Neural crest cell (in vitro differentiated cells): ENCODE data around the gene PTPRG. TPM values are rescaled to one million over a fixed set of nuclear protein-coding genes. Genes with fewer than 3 reads are reported as not detected.

Experiments
- DNase-seq: peaks from one replicate; pipeline ENCODE4 v3.0.0; 2021; ENCODE audit warnings: low read depth, mixed read lengths, low spot score
- H3K27ac Mint-ChIP-seq: one replicate; pipeline ENCODE4 v1.8.0; 2021; ENCODE audit warnings: mild to moderate bottlenecking, mixed read lengths; ENCODE audit not compliant: unreplicated experiment
- H3K27me3 Mint-ChIP-seq: 2 replicates; pipeline ENCODE4 v1.8.0; 2021; ENCODE audit warnings: low read depth, mild to moderate bottlenecking, mixed read lengths
- H3K36me3 Mint-ChIP-seq: 2 replicates; pipeline ENCODE4 v1.8.0; 2021; ENCODE audit warnings: low read depth, mild to moderate bottlenecking, mixed read lengths
- H3K4me1 Mint-ChIP-seq: 2 replicates; pipeline ENCODE4 v1.8.0; 2021; ENCODE audit warnings: mixed read lengths
- H3K4me3 Mint-ChIP-seq: one replicate; pipeline ENCODE4 v1.8.0; 2021; ENCODE audit warnings: mild to moderate bottlenecking, mixed read lengths
- H3K9me3 Mint-ChIP-seq: 2 replicates; pipeline ENCODE4 v1.8.0; 2021; ENCODE audit warnings: mixed read lengths
- total RNA-seq: library from RNA; stranded (reverse); gene quantifications from 2 replicates; pipeline ENCODE4 v1.2.1, GENCODE V29; 2021
- TF ChIP-seq, protein P1 (sequence below): fragments of 200-600 bp; sonication (generic); conservative IDR thresholded peaks from 2 replicates; pipeline ENCODE4 v1.5.0; 2021; ENCODE audit warnings: antibody characterized with exemption, mild to moderate bottlenecking

PTPRG gene
- total RNA-seq, 1 donor from 2014 or later, result 41.2 TPM

- Mint-ChIP-seq H3K4me3 (no peak overlapping the region), H3K27me3 (no peaks in the 10 kb centered on the region), H3K36me3 (no peaks in the 10 kb centered on the region), H3K9me3 (no peaks in the 10 kb centered on the region), H3K4me1 (peaks cover 14% of the 10 kb centered on the region), H3K27ac (no peak overlapping the region)
- no peak for DNase-seq
- TF ChIP-seq, protein P1, sequence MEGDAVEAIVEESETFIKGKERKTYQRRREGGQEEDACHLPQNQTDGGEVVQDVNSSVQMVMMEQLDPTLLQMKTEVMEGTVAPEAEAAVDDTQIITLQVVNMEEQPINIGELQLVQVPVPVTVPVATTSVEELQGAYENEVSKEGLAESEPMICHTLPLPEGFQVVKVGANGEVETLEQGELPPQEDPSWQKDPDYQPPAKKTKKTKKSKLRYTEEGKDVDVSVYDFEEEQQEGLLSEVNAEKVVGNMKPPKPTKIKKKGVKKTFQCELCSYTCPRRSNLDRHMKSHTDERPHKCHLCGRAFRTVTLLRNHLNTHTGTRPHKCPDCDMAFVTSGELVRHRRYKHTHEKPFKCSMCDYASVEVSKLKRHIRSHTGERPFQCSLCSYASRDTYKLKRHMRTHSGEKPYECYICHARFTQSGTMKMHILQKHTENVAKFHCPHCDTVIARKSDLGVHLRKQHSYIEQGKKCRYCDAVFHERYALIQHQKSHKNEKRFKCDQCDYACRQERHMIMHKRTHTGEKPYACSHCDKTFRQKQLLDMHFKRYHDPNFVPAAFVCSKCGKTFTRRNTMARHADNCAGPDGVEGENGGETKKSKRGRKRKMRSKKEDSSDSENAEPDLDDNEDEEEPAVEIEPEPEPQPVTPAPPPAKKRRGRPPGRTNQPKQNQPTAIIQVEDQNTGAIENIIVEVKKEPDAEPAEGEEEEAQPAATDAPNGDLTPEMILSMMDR, result no peak
These were observed 691.2 kb downstream of the PTPRG start for GRCh38 chr3:62252438-62253157.

- Mint-ChIP-seq H3K4me1 (peaks cover 7% of the 10 kb centered on the region), H3K36me3 (no peaks in the 10 kb centered on the region), H3K27ac (no peak overlapping the region), H3K9me3 (no peaks in the 10 kb centered on the region), H3K4me3 (no peak overlapping the region), H3K27me3 (no peaks in the 10 kb centered on the region)
- no peak for DNase-seq
- TF ChIP-seq, protein P1, result no peak
These were observed 692.6 kb downstream of the PTPRG start for GRCh38 chr3:62253971-62254370.

DNA sequence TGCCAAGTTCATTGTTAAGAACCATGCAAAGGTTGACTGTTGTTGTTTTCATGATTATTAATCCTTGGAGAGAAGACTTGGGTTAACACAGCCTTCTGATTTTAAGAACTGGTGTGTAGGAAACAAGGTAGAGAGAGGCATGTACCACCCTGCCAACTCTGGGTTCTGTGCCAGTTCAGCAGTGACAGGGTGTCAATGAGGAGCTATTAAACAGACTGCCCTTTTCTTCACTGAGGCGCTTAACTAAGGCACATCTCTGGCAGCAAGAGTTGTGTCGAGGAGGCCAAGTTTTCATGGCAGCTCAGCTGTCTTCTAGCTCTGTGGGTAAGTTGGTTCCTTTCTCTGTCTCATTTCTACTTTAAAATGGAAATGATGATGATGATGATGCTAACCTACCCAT, 694.4 kb downstream of the PTPRG start:
- DNase-seq, result no peak
- Mint-ChIP-seq H3K27me3 (no peaks in the 10 kb centered on the region), H3K36me3 (no peaks in the 10 kb centered on the region), H3K27ac (no peak overlapping the region), H3K9me3 (no peaks in the 10 kb centered on the region), H3K4me1 (peaks cover 19% of the 10 kb centered on the region), H3K4me3 (no peak overlapping the region)
- TF ChIP-seq, protein P1, result no peak

- peaks cover 10% of the 10 kb centered on the region for H3K36me3 Mint-ChIP-seq
- no peak for DNase-seq
- H3K27me3 Mint-ChIP-seq, result no peaks in the 10 kb centered on the region
- H3K9me3 Mint-ChIP-seq, result peaks cover 5% of the 10 kb centered on the region
- no peak overlapping the region for H3K4me3 Mint-ChIP-seq
- H3K27ac Mint-ChIP-seq, result no peak overlapping the region
- TF ChIP-seq, protein P1, result no peak
- H3K4me1 Mint-ChIP-seq, result peaks cover 30% of the 10 kb centered on the region
These were observed 698.6 kb downstream of the PTPRG start for GRCh38 chr3:62259924-62260323.

DNA sequence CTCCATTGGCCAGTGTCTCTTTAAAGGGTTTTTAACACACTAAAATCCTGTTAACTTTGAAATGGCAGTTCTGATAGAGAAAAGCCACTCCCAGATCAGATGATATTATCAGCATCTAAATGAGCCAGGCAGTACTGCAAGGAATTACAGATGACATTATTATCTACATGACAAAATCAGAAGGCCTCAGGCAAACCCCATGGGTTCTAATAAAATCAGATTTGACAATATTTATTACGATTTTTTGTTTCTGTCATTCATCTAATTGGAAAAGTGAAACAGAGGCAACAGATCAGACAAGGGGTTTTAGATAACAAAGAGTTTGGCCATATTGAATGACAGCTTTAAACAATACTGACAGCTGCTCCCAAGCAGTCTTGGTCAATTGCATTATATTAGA, 699.3 kb downstream of the PTPRG start:
- Mint-ChIP-seq H3K9me3 (peaks cover 5% of the 10 kb centered on the region), H3K36me3 (peaks cover 13% of the 10 kb centered on the region), H3K27me3 (no peaks in the 10 kb centered on the region), H3K27ac (no peak overlapping the region), H3K4me3 (no peak overlapping the region), H3K4me1 (peaks cover 30% of the 10 kb centered on the region)
- no peak for DNase-seq
- TF ChIP-seq, protein P1, result no peak
